Measurements from ENCODE around the gene CD38. TPM values are rescaled to one million over a fixed set of nuclear protein-coding genes. Genes with fewer than 3 reads are reported as not detected.

CD38 gene
- total and polyA plus RNA-seq, 4 donors: 3.2 to 9.4 (median 5.3) TPM

DNA sequence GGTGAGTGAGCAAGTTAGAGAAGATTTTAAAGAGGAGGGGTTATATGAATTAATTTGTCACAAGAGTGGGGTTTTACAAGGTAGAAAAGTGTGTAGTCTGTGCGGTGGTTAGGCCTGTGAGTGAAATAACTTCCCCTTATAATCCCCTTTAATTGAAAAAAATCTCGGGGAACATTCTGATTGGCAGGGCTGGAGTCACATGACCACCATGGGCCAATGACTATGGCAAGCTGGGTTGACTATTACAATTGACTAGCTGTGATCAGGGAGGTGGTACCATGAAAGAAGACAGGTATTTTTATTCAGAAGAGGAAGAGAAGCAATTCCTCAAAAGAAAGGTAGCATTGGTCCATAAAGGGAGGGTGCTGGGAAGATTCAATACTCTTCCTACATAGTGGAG, 27.0 kb upstream of the CD38 start:
- Histone ChIP-seq H3K9ac (ENCODE audit: low read depth in 1 of 2, low read length in 2 of 2) (no peak overlapping the region), H3K27me3 (ENCODE audit: control insufficient read depth in 4 of 4, insufficient read depth in 4 of 4, low read length in 3 of 4) (no peaks in the 10 kb centered on the region), H3K27ac (ENCODE audit: low read depth in 1 of 2, low read length in 2 of 2) (no peak overlapping the region), H3K36me3 (ENCODE audit: control insufficient read depth in 4 of 4, insufficient read depth in 3 of 4, low read depth in 1 of 4, low read length in 3 of 4) (no peaks in the 10 kb centered on the region), H3K4me1 (ENCODE audit: control insufficient read depth in 4 of 4, insufficient read depth in 4 of 4, low read length in 3 of 4) (no peaks in the 10 kb centered on the region), H3K4me3 (ENCODE audit: low read depth in 1 of 3, low read length in 3 of 3) (no peak overlapping the region), H3K9me3 (ENCODE audit: control insufficient read depth in 4 of 4, low read length in 3 of 4) (peaks cover 0 to 2% (median 0%) of the 10 kb centered on the region in 4 donors)
- no peak for DNase-seq (ENCODE audit: low spot score)
- WGBS: 95% methylated on average over 2 of the region's 2 CpGs
- TF ChIP-seq YY1 (IDR thresholded peaks at IDR 0.05): no peak
- TF ChIP-seq, protein P1, sequence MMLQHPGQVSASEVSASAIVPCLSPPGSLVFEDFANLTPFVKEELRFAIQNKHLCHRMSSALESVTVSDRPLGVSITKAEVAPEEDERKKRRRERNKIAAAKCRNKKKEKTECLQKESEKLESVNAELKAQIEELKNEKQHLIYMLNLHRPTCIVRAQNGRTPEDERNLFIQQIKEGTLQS (IDR thresholded peaks at IDR 0.05): no peak
- TF ChIP-seq ZBTB33 (IDR thresholded peaks at IDR 0.05): no peak
- no peak for TF ChIP-seq GABPA (IDR thresholded peaks at IDR 0.05 in 1 of 2, conservative IDR thresholded peaks at IDR 0.05 in 1 of 2)
- no peak for TF ChIP-seq RXRA (IDR thresholded peaks at IDR 0.05)
- no peak for TF ChIP-seq FOXA2 (IDR thresholded peaks at IDR 0.05)
- TF ChIP-seq REST (IDR thresholded peaks at IDR 0.05): no peak
- TF ChIP-seq, protein P2, sequence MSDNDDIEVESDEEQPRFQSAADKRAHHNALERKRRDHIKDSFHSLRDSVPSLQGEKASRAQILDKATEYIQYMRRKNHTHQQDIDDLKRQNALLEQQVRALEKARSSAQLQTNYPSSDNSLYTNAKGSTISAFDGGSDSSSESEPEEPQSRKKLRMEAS (IDR thresholded peaks at IDR 0.05): no peak
- no peak for TF ChIP-seq RAD21 (IDR thresholded peaks at IDR 0.05)
- TF ChIP-seq HNF4G (IDR thresholded peaks at IDR 0.05): no peak
- TF ChIP-seq CTCF (IDR thresholded peaks at IDR 0.05; ENCODE audit: low read depth, low read length, missing input control): no peak
- TF ChIP-seq EGR1 (IDR thresholded peaks at IDR 0.05; ENCODE audit: low read depth in 2 of 2): no peak
- TF ChIP-seq SP1 (IDR thresholded peaks at IDR 0.05): no peak

DNA sequence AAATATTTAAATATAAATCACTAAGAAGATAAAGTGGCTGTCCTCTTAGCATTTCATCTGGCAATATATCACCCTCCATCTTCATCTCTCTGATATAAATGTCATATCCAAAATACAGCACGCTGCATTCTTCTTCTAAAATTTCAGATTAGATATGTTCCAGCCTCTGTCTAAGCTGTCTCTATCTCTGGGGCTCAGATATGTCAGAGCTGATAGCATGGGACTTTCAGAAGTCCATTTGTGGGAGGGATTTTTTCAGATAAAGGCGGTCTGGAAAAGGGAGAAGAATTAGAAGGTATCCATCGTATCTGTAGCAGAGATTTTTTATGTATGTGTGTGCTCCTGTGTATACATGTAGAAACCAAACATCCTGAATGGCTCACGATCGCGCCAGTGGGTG, 25.0 kb upstream of the CD38 start:
- TF ChIP-seq TAF1 (conservative IDR thresholded peaks at IDR 0.05): no peak
- TF ChIP-seq CTCF (IDR thresholded peaks at IDR 0.05; ENCODE audit: low read depth, low read length, missing input control): no peak
- no peak for TF ChIP-seq RAD21 (IDR thresholded peaks at IDR 0.05)
- no peak for TF ChIP-seq HNF4A (conservative IDR thresholded peaks at IDR 0.05)
- TF ChIP-seq NR2F2 (IDR thresholded peaks at IDR 0.05): no peak
- no peak for TF ChIP-seq SP1 (IDR thresholded peaks at IDR 0.05)
- DNase-seq (ENCODE audit: low spot score): no peak
- Histone ChIP-seq H3K27ac (ENCODE audit: low read depth in 1 of 2, low read length in 2 of 2) (no peak overlapping the region), H3K36me3 (ENCODE audit: control insufficient read depth in 4 of 4, insufficient read depth in 3 of 4, low read depth in 1 of 4, low read length in 3 of 4) (no peaks in the 10 kb centered on the region), H3K4me3 (ENCODE audit: low read depth in 1 of 3, low read length in 3 of 3) (no peak overlapping the region), H3K4me1 (ENCODE audit: control insufficient read depth in 4 of 4, insufficient read depth in 4 of 4, low read length in 3 of 4) (no peaks in the 10 kb centered on the region), H3K9me3 (ENCODE audit: control insufficient read depth in 4 of 4, low read length in 3 of 4) (no peaks in the 10 kb centered on the region), H3K27me3 (ENCODE audit: control insufficient read depth in 4 of 4, insufficient read depth in 4 of 4, low read length in 3 of 4) (no peaks in the 10 kb centered on the region), H3K9ac (ENCODE audit: low read depth in 1 of 2, low read length in 2 of 2) (no peak overlapping the region)
- 90% methylated on average over 6 of the region's 6 CpGs for WGBS
